Measurements from ENCODE around the gene TPSG1.

The TPSG1 gene

GRCh38 chr16:1225051-1225451 is at the start of gene TPSG1:
Gene TPSG1 (minus strand): TSS chr16:1225268. CDS start chr16:1225252, 16 bp downstream.
- H4K20me1 ChIP-seq (ENCODE audit: insufficient read depth, low read length) = peaks cover 9% of the 10 kb centered on the region; the same call in 1 of the 2 replicates
- no peak for DNase-seq
- H3K27ac ChIP-seq (ENCODE audit: low read length) = no peak within 1 kb of the TSS
- no peaks in the 10 kb centered on the region for H3K27me3 ChIP-seq (ENCODE audit: insufficient read depth, low read length, poor library complexity)
- TF ChIP-seq CTCF (IDR thresholded peaks at IDR 0.05; ENCODE audit: borderline replicate concordance, extremely low read depth, low read length, poor library complexity, severe bottlenecking) (no peak), EZH2 (IDR thresholded peaks at IDR 0.05; ENCODE audit: borderline replicate concordance, low read depth, low read length, severe bottlenecking) (no peak)
- no peak within 1 kb of the TSS for H2AFZ ChIP-seq (ENCODE audit: low read depth, low read length)
- H3K4me1 ChIP-seq (ENCODE audit: insufficient read depth, low read length) = no peaks in the 10 kb centered on the region
- H3K9ac ChIP-seq (ENCODE audit: low read depth, low read length) = no peak within 1 kb of the TSS
- H3K4me3 ChIP-seq (ENCODE audit: low read depth in 1 of 2, low read length in 2 of 2) = no peak within 1 kb of the TSS
- H3K36me3 ChIP-seq (ENCODE audit: insufficient read depth, low read length) = no peaks in the 10 kb centered on the region
- H3K9me3 ChIP-seq (ENCODE audit: insufficient read depth, low read length, severe bottlenecking) = no peaks in the 10 kb centered on the region
- H3K79me2 ChIP-seq (ENCODE audit: insufficient read depth, low read length) = no peaks in the 10 kb centered on the region
- H3K4me2 ChIP-seq (ENCODE audit: insufficient read depth, low read length) = no peak within 1 kb of the TSS
- no peak for ATAC-seq (ENCODE audit: insufficient read depth, low read depth)

GRCh38 chr16:1274767-1275166 is 49.7 kb upstream of the TPSG1 start:
- no peak overlapping the region for H3K9ac ChIP-seq (ENCODE audit: low read depth, low read length)
- no peak for TF ChIP-seq EZH2 (IDR thresholded peaks at IDR 0.05; ENCODE audit: borderline replicate concordance, low read depth, low read length, severe bottlenecking)
- TF ChIP-seq CTCF (IDR thresholded peaks at IDR 0.05; ENCODE audit: borderline replicate concordance, extremely low read depth, low read length, poor library complexity, severe bottlenecking) = no peak
- H3K79me2 ChIP-seq (ENCODE audit: insufficient read depth, low read length) = no peaks in the 10 kb centered on the region
- H3K9me3 ChIP-seq (ENCODE audit: insufficient read depth, low read length, severe bottlenecking) = no peaks in the 10 kb centered on the region
- ATAC-seq (ENCODE audit: insufficient read depth, low read depth) (no peak), DNase-seq (no peak)
- no peak overlapping the region for H3K4me2 ChIP-seq (ENCODE audit: insufficient read depth, low read length)
- H3K27me3 ChIP-seq (ENCODE audit: insufficient read depth, low read length, poor library complexity) = no peaks in the 10 kb centered on the region
- no peaks in the 10 kb centered on the region; the same call in 1 of the 2 replicates for H4K20me1 ChIP-seq (ENCODE audit: insufficient read depth, low read length)
- no peaks in the 10 kb centered on the region for H3K36me3 ChIP-seq (ENCODE audit: insufficient read depth, low read length)
- H3K4me1 ChIP-seq (ENCODE audit: insufficient read depth, low read length) = no peaks in the 10 kb centered on the region
- no peak overlapping the region for H2AFZ ChIP-seq (ENCODE audit: low read depth, low read length)
- no peak overlapping the region for H3K27ac ChIP-seq (ENCODE audit: low read length)
- no peak overlapping the region for H3K4me3 ChIP-seq (ENCODE audit: low read depth in 1 of 2, low read length in 2 of 2)

GRCh38 chr16:1273816-1274215 is 48.7 kb upstream of the TPSG1 start:
- H3K79me2 ChIP-seq (ENCODE audit: insufficient read depth, low read length) = no peaks in the 10 kb centered on the region
- DNase-seq = no peak
- H3K9ac ChIP-seq (ENCODE audit: low read depth, low read length) = no peak overlapping the region
- H3K4me3 ChIP-seq (ENCODE audit: low read depth in 1 of 2, low read length in 2 of 2) = no peak overlapping the region
- no peak overlapping the region for H3K27ac ChIP-seq (ENCODE audit: low read length)
- no peak overlapping the region for H2AFZ ChIP-seq (ENCODE audit: low read depth, low read length)
- no peak overlapping the region for H3K4me2 ChIP-seq (ENCODE audit: insufficient read depth, low read length)
- ATAC-seq (ENCODE audit: insufficient read depth, low read depth) = no peak
- H4K20me1 ChIP-seq (ENCODE audit: insufficient read depth, low read length) = no peaks in the 10 kb centered on the region; the same call in 1 of the 2 replicates
- H3K36me3 ChIP-seq (ENCODE audit: insufficient read depth, low read length) = no peaks in the 10 kb centered on the region
- no peaks in the 10 kb centered on the region for H3K9me3 ChIP-seq (ENCODE audit: insufficient read depth, low read length, severe bottlenecking)
- H3K4me1 ChIP-seq (ENCODE audit: insufficient read depth, low read length) = no peaks in the 10 kb centered on the region
- no peaks in the 10 kb centered on the region for H3K27me3 ChIP-seq (ENCODE audit: insufficient read depth, low read length, poor library complexity)
- no peak for TF ChIP-seq CTCF (IDR thresholded peaks at IDR 0.05; ENCODE audit: borderline replicate concordance, extremely low read depth, low read length, poor library complexity, severe bottlenecking)
- TF ChIP-seq EZH2 (IDR thresholded peaks at IDR 0.05; ENCODE audit: borderline replicate concordance, low read depth, low read length, severe bottlenecking) = no peak
